Pancreas (tissue), 10 donors: ENCODE data around the gene DNM3. TPM values are rescaled to one million over a fixed set of nuclear protein-coding genes. Genes with fewer than 3 reads are reported as not detected.

Experiments
- ATAC-seq, 4 donors: fragments of 200-7000 bp; cut with Tn5 transposase; one replicate each; pipeline versions ENCODE4 v1.8.0 to v1.9.1; 2020; ENCODE audit warnings: mild to moderate bottlenecking in 4 of 4, moderate library complexity in 4 of 4
- DNase-seq, 6 donors: peaks; one replicate each; pipeline ENCODE4 v3.0.0-alpha.2; 2020
- FAIRE-seq: peaks from 2 replicates; lab custom pipeline; 2012; peaks lifted over from hg19 to GRCh38; lab: Jason Lieb, UNC
- H3K27ac ChIP-seq, 4 donors: fragments of 200-600 bp; sonication (generic); 1 replicate in 3 of 4; 2 replicates in 1 of 4; pipeline versions ENCODE4 v1.5.0 to v1.8.0; 2020
- H3K27me3 ChIP-seq, 4 donors: fragments of 200-600 bp; one replicate each; pipeline ENCODE4 v1.8.0; 2021
- H3K36me3 ChIP-seq, 3 donors: fragments of 200-600 bp; sonication (generic) in 1 of 3; one replicate each; pipeline versions ENCODE4 v1.5.0 to v1.8.0; 2020 to 2021
- H3K4me1 ChIP-seq, 3 donors: fragments of 200-600 bp; one replicate each; pipeline ENCODE4 v1.8.0; 2021
- H3K4me3 ChIP-seq, 4 donors: fragments of 200-600 bp; sonication (generic) in 2 of 4; one replicate each; pipeline versions ENCODE4 v1.5.0 to v1.8.0; 2020 to 2021
- H3K9me3 ChIP-seq, 4 donors: fragments of 200-600 bp; one replicate each; pipeline ENCODE4 v1.8.0; 2021
- CTCF ChIP-seq, 4 donors: fragments of 200-600 bp; sonication (generic) in 3 of 4; IDR thresholded peaks; one replicate each; pipeline versions ENCODE4 v1.5.0 to v1.8.0; 2021; ENCODE audit warnings: antibody characterized with exemption in 4 of 4
- WGBS, 2 donors: extraction: QIAGEN DNeasy Blood & Tissue Kit; methylation state at CpG; one replicate each; pipeline ENCODE4 v1.1.7; 2013; 5-methylcytosine and 5-hydroxymethylcytosine counted together
- intact Hi-C, 3 donors: fragments of 100-400 bp; cut with DNase I; formaldehyde crosslinking; loops; one replicate each; pipeline versions ENCODE4 v1.11.1 to v1.14.2; 2022
- polyA plus RNA-seq, 2 donors: library from polyadenylated mRNA; stranded (reverse); fragments of 200-250 nt; gene quantifications; one replicate each; pipeline ENCODE4 v1.2.3, GENCODE V29; 2013
- total RNA-seq, 6 donors: library from RNA; stranded (reverse); fragmentation: NEBNext Ultra II Directional in 4 of 6; extraction: Animal tissue kit (Norgen Biotek cat#: 25700) in 4 of 6; gene quantifications; one replicate each; pipeline versions ENCODE4 v1.2.1 to v1.2.4, GENCODE V29; 2021 to 2023
- donor health status: healthy with polysubstance abuse.
- donor health status: DM: no; HTN: no; CAD: no; lungs with moderate emphysema.
- donor health status: DM: no; HTN: no; CAD: no.
- donor health status: control.
- donor health status: control.
- donor health status: Bipolar disorder and iron deficiency.
- donor health status: DM: yes; HTN: yes; CAD: no.
- donor health status: DM: no; HTN: no; CAD: no.
- donor health status: DM: no; HTN: no; CAD: no.
- donor health status: DM: yes; HTN: yes; CAD: no.

DNM3 gene
- total and polyA plus RNA-seq, 8 donors, result 0.40 to 1.3 (median 0.78) TPM

DNA sequence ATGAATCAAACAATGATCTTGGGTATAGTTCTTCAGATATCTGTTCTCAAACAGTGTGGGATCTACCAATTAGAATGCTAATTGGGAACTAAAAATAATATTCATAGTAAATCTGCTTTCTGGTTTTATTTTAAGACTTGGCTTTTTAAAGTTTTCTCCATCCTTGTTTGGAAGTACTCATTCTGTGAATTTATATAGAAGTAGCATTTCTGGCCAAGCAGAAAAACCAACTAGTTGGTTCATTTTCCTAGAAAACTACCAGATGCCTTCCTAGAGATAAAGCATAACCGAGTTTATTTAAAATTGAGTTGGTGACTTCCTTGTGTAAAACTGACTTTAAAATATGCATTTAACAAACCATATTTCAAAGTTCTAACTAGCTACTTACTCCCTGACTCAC lies 48.8 kb downstream of the DNM3 start:
- H3K36me3 ChIP-seq, result no peaks in the 10 kb centered on the region
- no peaks in the 10 kb centered on the region for H3K27me3 ChIP-seq
- TF ChIP-seq CTCF (IDR thresholded peaks at IDR 0.05), result no peak
- DNase-seq (no peak), FAIRE-seq (no peak), ATAC-seq (no peak)
- 46 to 53% methylated on average over 1 of the region's 1 CpG for WGBS, 2 donors
- H3K9me3 ChIP-seq, result no peaks in the 10 kb centered on the region
- intact Hi-C loops, result loop anchor here in 1 of 3 donors (10.0 kb wide), 1 partner anchor 55 kb away; no protein-coding TSS in a partner anchor
- no peak overlapping the region for H3K4me3 ChIP-seq
- H3K27ac ChIP-seq, result no peak overlapping the region
- H3K4me1 ChIP-seq, result no peaks in the 10 kb centered on the region

GRCh38 chr1:171896936-171897703 lies 55.8 kb downstream of the DNM3 start:
- H3K4me3 ChIP-seq, result no peak overlapping the region
- no peak for ATAC-seq
- intact Hi-C loops, result loop anchor here in 1 of 3 donors (10.0 kb wide), 1 partner anchor 62 kb away; no protein-coding TSS in a partner anchor
- WGBS, 2 donors, result 81 to 86% methylated on average over 2 of the region's 2 CpGs
- TF ChIP-seq CTCF (IDR thresholded peaks at IDR 0.05), result no peak
- no peak overlapping the region for H3K27ac ChIP-seq
- no peaks in the 10 kb centered on the region for H3K9me3 ChIP-seq
- no peak for DNase-seq
- no peak for FAIRE-seq
- H3K36me3 ChIP-seq, result no peaks in the 10 kb centered on the region
- peaks cover 0 to 2% (median 0%) of the 10 kb centered on the region in 3 donors for H3K4me1 ChIP-seq
- H3K27me3 ChIP-seq, result no peaks in the 10 kb centered on the region

GRCh38 chr1:171898941-171899340 lies 57.6 kb downstream of the DNM3 start:
- no peaks in the 10 kb centered on the region for H3K36me3 ChIP-seq
- FAIRE-seq (no peak), ATAC-seq (no peak), DNase-seq (no peak)
- H3K4me3 ChIP-seq, result no peak overlapping the region
- TF ChIP-seq CTCF (IDR thresholded peaks at IDR 0.05), result no peak
- H3K4me1 ChIP-seq, result peaks cover 0 to 3% (median 0%) of the 10 kb centered on the region in 3 donors
- no peaks in the 10 kb centered on the region for H3K9me3 ChIP-seq
- no peak overlapping the region for H3K27ac ChIP-seq
- 75% methylated on average over 9 of the region's 9 CpGs for WGBS, 2 donors
- H3K27me3 ChIP-seq, result no peaks in the 10 kb centered on the region
- intact Hi-C loops, result loop anchor here in 1 of 3 donors (10.0 kb wide), 1 partner anchor 64 kb away; no protein-coding TSS in a partner anchor

GRCh38 chr1:171899838-171900237 lies 58.5 kb downstream of the DNM3 start:
- intact Hi-C loops, result loop anchor here in 1 of 3 donors (10.0 kb wide), 1 partner anchor 65 kb away; no protein-coding TSS in a partner anchor

More at GRCh38 chr1:171899838-171900237, 58.5 kb downstream of the DNM3 start:
- H3K27ac ChIP-seq, result no peak overlapping the region
- H3K4me1 ChIP-seq, result peaks cover 0 to 3% (median 0%) of the 10 kb centered on the region in 3 donors
- WGBS, 2 donors, result 77 to 91% methylated on average over 5 of the region's 5 CpGs
- no peaks in the 10 kb centered on the region for H3K27me3 ChIP-seq
- H3K9me3 ChIP-seq, result no peaks in the 10 kb centered on the region
- FAIRE-seq (no peak), DNase-seq (no peak), ATAC-seq (no peak)
- no peaks in the 10 kb centered on the region for H3K36me3 ChIP-seq
- no peak overlapping the region for H3K4me3 ChIP-seq
- TF ChIP-seq CTCF (IDR thresholded peaks at IDR 0.05), result no peak
